IMR-90 (cell line): ENCODE measurements around the gene SLC35A4.

Experiments
- BHLHE40 ChIP-seq: fragments of 150-350 bp; IDR thresholded peaks from 2 replicates; pipeline ENCODE4 v1.6.1; 2016; ENCODE audit warnings: mild to moderate bottlenecking, low read depth, low read length
- CEBPB ChIP-seq: IDR thresholded peaks from 2 replicates; pipeline ENCODE4 v1.6.1; 2012; ENCODE audit warnings: low read depth, low read length, improper control_type of control experiment
- FOS ChIP-seq: fragments of 150-350 bp; IDR thresholded peaks from 2 replicates; pipeline ENCODE4 v1.6.1; 2016; ENCODE audit warnings: low read depth, low read length
- MAFK ChIP-seq: IDR thresholded peaks from 2 replicates; pipeline ENCODE4 v1.6.1; 2012; ENCODE audit warnings: low read depth, low read length, improper control_type of control experiment
- MAZ ChIP-seq: IDR thresholded peaks from 2 replicates; pipeline ENCODE4 v1.6.1; 2012; ENCODE audit warnings: low read depth, mild to moderate bottlenecking, low read length, improper control_type of control experiment, moderate library complexity, borderline replicate concordance
- POLR2A ChIP-seq: IDR thresholded peaks from 2 replicates; pipeline ENCODE4 v1.6.1; 2012; ENCODE audit warnings: mild to moderate bottlenecking, low read depth, low read length
- RAD21 ChIP-seq: IDR thresholded peaks from 2 replicates; pipeline ENCODE4 v1.6.1; 2012; ENCODE audit warnings: low read length, improper control_type of control experiment
- RFX5 ChIP-seq: IDR thresholded peaks from 2 replicates; pipeline ENCODE4 v1.8.0; 2012; ENCODE audit warnings: low read depth, mild to moderate bottlenecking, low read length, moderate library complexity
- SMC3 ChIP-seq: fragments of 150-350 bp; IDR thresholded peaks from 2 replicates; pipeline ENCODE4 v1.6.1; 2016; ENCODE audit warnings: low read depth, mild to moderate bottlenecking, antibody characterized with exemption, low read length, moderate library complexity
- TF ChIP-seq, protein P1 (sequence below): conservative IDR thresholded peaks from 2 replicates; pipeline ENCODE4 v1.5.1; 2012; ENCODE audit warnings: mild to moderate bottlenecking, low read depth, low read length, improper control_type of control experiment
- TF ChIP-seq, protein P2 (sequence below): fragments of 150-350 bp; IDR thresholded peaks from 2 replicates; pipeline ENCODE4 v1.6.1; 2016; ENCODE audit warnings: low read depth, mild to moderate bottlenecking, low read length, moderate library complexity, borderline replicate concordance
- TF ChIP-seq, protein P3 (sequence below): fragments of 150-350 bp; IDR thresholded peaks from 2 replicates; pipeline ENCODE4 v1.6.1; 2017; ENCODE audit warnings: mild to moderate bottlenecking, antibody characterized with exemption, low read length, low read depth

DNA sequence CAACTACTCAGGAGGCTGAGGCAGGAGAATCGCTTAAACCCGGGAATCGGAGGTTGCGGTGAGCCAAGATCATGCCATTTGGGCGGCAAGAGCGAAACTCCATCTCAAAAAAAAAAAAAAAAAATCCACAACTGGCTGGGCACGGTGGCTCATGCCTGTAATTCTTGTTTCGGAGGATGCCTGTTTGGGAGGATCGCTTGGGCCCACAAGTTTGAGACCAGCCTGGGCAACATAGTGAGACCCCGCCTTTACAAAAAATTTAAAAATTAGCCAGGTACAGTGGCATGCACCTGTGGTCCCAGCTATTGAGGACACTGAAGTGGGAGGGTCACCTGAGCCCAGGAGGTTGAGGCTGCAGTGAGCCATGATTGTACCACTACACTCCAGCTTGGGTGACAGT lies 19.0 kb upstream of the SLC35A4 start:
- no peak for TF ChIP-seq RFX5
- TF ChIP-seq, protein P1, sequence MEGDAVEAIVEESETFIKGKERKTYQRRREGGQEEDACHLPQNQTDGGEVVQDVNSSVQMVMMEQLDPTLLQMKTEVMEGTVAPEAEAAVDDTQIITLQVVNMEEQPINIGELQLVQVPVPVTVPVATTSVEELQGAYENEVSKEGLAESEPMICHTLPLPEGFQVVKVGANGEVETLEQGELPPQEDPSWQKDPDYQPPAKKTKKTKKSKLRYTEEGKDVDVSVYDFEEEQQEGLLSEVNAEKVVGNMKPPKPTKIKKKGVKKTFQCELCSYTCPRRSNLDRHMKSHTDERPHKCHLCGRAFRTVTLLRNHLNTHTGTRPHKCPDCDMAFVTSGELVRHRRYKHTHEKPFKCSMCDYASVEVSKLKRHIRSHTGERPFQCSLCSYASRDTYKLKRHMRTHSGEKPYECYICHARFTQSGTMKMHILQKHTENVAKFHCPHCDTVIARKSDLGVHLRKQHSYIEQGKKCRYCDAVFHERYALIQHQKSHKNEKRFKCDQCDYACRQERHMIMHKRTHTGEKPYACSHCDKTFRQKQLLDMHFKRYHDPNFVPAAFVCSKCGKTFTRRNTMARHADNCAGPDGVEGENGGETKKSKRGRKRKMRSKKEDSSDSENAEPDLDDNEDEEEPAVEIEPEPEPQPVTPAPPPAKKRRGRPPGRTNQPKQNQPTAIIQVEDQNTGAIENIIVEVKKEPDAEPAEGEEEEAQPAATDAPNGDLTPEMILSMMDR, result no peak
- no peak for TF ChIP-seq POLR2A
- TF ChIP-seq FOS, result no peak
- TF ChIP-seq MAZ, result no peak
- no peak for TF ChIP-seq MAFK
- TF ChIP-seq CEBPB, result no peak
- no peak for TF ChIP-seq RAD21
- TF ChIP-seq, protein P2, sequence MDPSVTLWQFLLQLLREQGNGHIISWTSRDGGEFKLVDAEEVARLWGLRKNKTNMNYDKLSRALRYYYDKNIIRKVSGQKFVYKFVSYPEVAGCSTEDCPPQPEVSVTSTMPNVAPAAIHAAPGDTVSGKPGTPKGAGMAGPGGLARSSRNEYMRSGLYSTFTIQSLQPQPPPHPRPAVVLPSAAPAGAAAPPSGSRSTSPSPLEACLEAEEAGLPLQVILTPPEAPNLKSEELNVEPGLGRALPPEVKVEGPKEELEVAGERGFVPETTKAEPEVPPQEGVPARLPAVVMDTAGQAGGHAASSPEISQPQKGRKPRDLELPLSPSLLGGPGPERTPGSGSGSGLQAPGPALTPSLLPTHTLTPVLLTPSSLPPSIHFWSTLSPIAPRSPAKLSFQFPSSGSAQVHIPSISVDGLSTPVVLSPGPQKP, result no peak
- TF ChIP-seq, protein P3, sequence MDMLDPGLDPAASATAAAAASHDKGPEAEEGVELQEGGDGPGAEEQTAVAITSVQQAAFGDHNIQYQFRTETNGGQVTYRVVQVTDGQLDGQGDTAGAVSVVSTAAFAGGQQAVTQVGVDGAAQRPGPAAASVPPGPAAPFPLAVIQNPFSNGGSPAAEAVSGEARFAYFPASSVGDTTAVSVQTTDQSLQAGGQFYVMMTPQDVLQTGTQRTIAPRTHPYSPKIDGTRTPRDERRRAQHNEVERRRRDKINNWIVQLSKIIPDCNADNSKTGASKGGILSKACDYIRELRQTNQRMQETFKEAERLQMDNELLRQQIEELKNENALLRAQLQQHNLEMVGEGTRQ, result no peak
- TF ChIP-seq BHLHE40, result no peak
- no peak for TF ChIP-seq SMC3
